ENCODE measurements around the gene FNBP1.
A peak's percentile ranks its signal among the peaks of the same experiment; 100 is the strongest.
"Not testable (repeated sequence)": the region's sequence is repeated elsewhere in the genome, so short reads cannot be mapped to it uniquely, and the experiment has no call there.

FNBP1 gene

DNA sequence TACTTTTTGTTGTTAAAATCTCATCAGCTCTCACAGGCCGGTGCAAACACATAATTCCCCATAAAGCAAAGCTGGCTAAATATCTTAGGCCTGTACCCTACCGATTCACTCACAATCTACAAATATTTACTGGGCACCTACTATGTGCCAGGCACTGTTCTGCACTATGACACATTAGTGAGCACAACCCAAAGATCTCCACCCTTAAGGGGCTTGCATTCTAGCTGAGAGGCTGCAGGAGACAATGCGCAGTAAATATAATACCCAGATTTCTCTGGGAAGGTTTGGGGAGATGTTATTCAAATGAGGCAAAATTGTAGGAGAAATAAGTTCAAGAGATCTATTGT is 53.7 kb downstream of the FNBP1 start:
- DNase-seq, result no peak

DNA sequence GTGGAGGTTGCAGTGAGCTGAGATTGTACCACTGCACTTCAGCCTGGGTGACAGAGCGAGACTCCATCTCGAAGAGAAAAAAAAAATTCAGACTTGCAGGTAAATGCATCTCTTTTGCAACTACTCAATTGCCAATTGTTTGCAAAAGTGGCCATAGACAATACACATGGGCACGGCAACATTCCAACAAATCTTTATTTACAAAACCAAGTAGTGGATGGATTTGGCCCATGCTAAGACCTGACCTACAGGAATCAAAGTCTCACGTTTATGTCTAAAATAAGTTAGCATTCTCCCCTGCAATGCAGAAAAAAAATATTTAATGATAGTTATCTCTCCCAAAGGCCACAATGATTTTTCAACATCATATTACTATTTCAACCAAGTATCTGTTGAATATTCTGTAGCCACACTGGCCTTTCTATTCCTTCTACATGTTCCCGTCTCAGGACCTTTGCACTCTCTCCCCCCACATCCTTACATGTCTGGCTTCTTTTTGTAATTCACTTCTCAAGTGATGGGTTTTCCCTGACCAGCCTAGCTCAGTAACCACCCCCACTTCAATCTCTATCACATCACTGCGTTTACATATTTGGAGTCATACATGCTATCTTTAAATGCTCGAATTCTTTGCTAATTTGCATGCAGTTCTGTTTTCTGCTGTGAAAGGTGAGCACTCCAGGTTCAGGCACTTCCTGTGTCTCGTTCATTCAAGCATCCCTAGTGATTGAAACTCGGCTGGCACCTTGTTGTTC is 54.2 kb downstream of the FNBP1 start:
- DNase-seq, result no peak

DNA sequence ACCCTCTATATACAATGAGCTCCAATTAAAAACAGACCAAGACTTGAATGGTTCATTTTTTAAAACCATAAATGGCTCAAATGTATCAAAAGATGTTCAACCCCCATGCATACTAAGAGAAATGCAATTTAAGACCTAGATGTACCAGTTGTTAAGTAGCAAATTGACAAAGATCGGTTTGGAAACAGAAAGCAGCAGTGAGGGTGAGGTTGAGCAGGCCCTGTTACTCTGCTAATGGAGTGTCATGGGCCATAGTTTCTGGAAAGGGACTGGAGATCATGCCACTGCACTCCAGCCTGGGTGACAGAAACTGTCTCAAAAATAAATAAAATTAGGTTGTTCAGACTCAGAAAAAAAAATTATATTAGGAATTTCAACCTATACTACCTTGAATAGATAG is 55.0 kb downstream of the FNBP1 start:
- no peak for DNase-seq

DNA sequence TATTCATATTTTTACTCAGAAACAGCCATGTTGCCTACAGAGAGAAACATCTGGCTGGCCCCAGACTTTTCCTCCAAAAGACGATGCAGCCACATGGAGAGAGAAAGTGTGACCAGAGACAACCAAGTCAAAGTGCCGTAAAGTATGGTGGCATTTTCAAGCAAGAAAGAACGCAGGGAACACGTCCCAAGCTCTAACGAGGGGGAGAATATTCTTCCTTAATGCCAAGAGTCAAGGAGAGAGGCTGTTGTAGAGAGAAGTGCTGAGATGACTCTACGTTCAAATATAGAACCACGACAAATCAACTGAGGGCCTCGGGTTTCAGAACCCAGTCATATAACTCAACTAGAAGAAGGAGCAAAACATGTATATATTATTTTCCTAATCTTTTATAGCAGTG is 55.9 kb downstream of the FNBP1 start:
- DNase-seq, result peak; percentile 71

DNA sequence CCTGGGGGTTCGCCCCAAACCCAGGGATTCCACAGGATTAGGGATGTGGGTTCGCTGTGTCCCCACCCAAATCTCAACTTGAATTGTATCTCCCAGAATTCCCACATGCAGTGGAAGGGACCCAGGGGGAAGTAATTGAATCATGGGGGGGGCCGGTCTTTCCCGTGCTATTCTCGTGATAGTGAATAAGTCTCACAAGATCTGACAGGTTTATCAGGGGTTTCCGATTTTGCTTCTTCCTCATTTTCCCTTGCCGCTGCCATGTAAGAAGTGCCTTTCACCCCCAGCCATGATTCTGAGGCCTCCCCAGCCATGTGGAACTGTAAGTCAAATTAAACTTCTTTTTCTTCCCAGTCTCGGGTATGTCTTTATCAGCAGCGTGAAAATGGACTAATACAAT is 58.4 kb downstream of the FNBP1 start:
- not testable (repeated sequence) for DNase-seq

DNA sequence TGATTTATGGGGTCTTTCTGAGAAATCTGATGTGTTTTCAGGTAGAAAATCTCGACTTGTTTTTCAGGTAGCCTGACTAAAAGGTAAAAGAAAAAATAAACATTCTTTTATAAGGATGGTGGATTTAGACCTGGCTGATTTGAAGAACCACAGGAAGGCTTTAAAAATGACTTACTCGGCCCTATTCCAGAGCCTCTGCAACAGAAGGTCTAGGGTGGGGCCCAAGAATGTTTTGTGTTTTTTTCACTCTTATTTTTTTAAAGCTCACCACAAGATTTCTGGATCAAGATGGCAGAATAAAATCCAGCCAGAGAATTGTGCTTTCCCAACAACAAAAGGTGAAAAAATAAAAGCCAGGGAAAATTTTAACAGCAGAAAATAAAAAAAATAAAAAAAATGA is 59.1 kb downstream of the FNBP1 start:
- DNase-seq, result no peak

DNA sequence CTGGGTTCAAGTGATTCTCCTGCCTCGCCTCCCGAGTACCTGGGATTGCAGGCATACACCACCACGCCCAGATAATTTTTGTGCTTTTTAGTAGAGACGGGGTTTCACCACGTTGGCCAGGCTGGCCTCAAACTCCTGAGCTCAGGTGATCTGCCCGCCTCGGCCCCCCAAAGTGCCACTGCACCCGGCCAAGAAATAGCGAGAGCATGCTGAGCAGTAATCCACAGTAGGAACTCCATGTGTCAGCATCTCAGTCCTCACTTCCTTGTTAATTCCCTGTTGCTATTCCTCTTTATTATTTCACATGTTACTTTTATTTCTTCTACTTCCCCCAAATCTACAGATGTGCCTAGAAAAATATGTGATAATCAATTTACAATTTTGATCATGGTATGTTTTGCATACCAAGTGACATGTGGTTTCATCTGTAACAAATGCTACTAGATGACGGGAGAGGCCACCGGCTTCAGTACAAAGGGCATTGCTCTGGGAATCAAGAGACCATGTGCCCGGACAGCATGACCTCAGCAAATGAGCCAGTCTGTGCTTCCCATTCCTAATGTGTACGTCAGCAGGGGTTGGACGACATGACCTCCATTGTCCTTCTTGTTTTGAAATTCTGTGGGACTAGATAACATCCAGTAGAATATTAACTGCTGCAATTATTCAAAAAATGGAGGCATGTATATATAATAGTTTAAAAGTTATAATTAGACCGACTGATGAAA is 61.6 kb downstream of the FNBP1 start:
- DNase-seq, result no peak

DNA sequence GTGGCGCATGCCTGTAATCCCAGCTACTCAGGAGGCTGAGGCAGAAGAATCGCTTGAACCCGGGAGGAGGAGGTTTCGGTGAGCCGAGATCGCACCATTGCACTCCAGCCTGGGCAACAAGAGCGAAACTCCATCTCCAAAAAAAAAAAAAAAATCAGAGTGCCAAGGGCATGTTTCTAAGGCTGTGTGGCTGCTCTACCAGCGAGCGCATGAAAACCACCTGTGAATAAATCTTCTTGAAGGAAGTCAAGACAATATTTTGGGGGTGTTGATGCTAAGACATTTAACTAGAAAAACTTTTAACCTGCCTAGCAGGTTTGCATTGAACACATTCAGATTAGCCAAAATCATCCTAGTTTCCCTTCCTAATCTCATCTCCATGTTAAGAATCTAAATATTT is 62.8 kb downstream of the FNBP1 start:
- DNase-seq, result not testable (repeated sequence)

DNA sequence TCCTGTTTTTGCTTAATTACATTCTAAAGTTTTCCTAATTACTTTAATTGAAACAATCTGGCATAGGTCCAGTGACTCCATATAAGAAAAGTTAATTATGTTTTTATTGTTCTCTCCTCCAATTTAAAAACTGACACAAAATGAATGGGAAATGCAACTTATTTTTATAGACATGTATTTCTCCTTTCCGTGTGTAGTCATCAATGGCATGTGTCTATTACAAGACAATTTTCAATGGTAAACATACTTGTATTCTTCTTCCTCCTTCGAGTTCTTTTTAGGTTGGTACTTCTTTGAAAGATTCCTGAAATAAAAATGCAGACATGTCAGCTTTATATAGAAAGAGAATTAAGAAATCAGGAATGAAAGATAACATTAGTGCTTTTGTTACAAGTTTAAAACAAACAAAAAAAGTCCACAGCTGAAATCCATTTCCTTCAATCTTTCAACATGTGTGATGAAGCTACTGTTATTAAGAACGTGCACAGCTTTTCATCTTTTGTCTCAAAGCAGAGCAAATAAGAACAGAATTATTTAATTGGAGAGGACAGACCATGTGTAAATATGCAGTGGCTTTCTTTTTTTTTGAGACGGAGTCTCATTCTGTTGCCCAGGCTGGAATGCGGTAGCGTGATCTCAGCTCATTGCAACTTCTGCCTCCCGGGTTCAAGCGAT is 63.8 kb downstream of the FNBP1 start:
- DNase-seq, result no peak

DNA sequence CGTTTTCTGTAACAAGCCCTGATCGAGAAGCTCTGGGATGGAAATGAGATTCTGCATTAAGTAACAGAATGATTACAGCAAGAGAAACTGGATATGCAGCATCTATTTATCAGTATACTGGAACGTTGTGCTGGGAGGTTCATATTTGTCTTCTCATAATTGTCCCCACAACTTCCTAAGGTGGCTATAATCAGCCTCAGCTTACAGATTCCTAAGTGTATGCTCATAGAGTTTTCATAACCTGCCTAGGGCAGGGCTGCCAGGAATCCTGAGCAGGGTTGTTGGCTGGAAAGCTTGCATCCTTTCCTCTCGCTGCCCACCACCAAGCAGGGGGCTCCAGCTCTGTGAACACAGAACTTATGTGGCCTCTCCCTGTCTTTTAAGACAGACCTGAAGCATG is 70.2 kb downstream of the FNBP1 start:
- DNase-seq, result no peak

DNA sequence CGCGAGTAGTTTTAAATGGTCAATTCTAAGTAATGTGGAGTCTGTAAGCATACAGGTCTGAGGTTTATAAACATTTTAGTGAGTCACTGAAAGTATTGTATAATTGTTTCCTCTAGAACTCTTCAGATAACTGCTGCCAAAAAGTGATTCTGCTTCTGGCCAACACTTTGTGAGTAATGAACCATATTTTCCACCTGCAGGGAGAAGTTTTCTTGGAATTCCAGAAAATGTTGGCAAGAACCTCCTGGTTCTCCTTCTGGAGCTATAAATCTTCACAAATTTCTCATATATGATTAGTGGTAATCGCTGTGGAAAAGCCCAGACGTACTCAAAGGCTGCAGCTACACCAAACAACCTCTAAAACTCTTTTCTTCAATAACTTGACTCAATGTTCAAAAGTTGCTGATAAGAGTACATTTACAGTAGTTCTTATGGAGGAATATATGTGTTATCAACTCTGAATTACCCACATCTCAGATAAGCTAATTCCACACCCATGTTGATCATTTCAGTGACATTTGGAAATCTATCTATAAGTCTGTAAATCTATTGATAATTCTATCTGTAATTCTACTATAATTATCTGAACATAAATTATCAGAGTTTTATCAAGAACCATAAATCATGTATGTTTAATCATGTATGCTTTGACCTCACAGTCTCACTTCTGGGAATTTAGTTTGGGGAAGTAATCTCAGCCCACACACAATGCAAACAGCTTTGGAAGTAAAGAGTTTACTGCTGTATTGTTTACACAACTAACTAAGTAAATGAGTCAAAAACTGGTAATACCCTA is 74.1 kb downstream of the FNBP1 start:
- DNase-seq, result no peak

DNA sequence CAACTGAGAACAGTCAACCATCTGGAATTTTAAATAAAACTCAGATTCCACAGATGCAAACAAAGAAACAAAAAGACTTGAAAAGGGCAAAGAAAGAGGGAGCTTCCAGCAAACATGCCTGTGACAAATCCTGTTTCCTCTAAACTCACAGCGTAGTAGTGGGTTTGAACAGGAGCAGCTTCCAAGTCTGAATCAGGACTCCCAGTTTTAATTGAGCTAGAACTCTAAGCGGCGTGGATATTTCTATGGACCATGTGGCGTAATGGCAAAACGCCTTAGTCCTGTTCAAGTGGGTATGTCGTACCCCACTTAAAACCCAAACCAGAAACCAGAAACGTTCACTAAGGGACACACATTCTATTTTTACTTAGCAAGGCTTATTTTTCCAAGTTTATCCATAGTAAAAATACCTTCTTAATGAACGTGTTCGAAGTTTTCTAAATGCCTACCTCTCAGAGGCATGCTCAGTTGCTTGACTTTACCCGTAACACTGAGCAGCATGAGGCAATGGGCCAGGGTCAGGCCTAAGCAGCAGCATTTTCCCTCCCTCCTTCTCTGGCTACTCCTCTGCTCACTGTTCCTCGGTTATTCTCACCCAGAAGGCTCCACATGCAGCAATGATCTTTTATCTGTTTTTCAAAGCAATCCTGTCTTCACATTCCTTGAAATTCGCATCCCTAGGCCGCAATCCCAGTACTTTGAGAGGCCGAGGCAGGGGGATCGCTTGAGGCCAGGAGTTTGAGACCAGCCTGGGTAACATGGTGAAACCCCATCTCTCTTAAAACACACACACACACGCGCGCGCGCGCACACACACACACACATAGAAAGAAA is 77.9 kb downstream of the FNBP1 start:
- no peak for DNase-seq

DNA sequence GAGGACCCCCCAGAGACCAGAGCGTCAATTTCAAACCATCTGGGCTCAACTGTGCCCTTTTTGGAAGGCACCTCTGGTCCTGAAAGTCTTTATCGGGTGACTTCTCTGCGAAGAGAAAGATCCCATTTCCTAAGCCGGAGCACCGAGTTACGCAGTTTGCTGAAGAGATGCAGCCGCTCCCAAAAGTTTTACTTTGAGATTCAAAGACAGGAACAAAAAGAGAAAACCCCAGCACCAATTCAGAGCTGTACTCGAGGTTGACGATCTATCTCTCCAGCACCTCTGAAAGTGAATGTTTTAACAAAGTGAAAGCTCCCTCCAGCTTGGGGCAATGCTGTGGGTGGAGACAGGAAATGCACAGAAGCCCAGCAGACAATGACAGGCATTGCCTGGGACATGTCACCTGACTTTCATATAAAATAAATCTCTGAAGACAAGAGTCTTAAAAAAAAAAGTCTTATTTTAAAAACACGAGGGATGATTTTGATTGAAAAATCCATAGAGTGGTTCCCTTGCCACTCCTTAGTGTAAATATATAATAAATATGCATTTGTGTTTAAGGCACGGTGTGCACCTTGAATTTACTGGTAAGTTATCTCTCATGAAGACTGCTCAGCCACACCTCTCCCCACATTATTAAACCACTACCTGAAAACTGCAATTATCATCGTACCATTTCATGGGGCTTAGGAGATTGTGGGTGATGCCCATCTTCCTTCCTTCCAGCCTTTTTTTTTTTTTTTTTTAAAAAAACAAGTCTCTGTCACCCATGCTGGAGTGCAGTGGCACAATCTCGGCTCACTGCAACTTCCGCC is 79.9 kb downstream of the FNBP1 start:
- peak; percentile 90 for DNase-seq

DNA sequence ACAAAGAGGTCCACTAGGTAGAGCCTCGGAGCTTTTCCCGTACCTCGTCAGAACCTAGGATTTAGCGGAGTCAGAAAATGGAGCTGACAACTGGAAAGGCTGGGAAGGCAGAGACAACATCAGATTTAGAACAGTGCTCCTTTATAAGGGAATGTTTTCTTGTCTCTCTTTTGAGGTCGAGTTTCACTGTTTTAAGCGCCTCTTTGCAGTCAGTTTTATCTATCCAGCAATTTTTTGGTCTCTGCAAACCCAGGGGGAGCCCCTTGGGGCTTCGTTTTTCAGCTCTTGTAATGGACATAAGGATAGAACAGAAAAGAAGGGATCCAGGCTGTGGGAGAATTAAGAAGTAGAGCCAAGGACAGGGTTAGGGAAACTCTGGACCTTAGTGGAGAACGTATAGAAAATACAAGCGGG is 80.5 kb downstream of the FNBP1 start:
- no peak for DNase-seq

DNA sequence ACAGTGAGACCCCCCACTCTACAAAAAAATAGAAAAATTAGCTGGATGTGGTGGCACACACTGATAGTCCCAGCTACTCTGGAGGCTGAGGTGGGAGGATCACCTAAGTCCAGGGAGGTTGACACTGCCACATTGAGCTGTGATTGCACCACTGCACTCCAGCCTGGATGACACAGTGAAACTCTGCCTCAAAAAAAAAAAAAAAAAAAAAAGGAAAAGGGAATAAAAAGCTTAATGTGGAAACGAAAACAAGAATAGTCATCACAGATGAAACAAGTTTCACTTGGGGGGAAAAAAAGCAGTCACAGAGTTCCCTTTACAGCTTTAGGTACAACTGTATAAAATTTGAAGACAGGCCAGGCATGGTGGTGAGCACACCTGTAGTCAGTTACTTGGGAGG is 84.2 kb downstream of the FNBP1 start:
- DNase-seq, result no peak

DNA sequence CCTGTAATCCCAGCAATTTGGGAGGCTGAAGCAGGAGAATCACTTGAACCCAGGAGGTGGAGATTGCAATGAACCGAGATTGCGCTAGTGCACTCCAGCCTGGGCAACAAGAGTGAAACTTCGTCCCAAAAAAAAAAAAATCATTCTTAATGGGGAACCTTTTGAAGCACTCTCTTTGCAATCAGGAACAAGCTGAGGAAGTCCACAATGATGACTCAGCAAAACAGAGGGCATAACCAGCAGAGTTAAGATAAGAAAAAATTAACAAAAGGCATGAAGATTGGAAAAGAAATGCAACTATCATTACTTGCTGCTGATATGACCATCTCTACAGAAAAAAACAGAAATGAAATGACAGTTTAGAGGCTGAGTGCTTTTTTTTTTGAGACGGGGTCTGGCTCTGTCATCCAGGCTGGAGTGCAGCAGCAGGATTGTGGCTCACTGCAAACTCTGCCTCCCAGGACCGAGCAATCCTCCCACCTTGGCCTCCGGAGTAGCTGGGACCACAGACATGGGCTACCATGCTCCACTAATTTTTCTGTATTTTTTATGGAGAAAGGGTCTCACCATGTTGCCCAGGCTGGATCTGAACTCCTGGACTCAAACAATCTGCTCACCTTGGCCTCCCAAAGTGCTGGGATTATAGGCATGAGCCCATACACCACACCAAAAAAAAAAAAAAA is 88.0 kb downstream of the FNBP1 start:
- DNase-seq, result no peak

DNA sequence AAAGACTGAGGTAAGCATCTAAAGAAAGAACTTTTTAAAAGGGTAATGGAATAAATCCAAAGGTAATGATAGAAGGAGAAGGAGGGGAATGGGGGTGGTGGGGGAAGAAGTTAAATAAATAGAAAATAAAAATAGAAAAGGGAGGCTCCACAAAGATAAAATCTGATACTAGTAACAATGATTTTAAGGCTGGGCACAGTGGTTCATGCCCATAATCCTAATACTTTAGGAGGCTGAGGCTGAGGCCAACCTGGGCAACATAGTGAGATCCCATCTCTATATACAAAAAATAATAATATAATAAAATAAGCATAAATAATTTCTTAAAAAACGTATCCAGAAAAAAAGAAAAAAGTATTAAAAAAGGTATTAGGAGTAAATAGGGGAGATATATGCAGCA is 89.3 kb downstream of the FNBP1 start:
- DNase-seq, result no peak

DNA sequence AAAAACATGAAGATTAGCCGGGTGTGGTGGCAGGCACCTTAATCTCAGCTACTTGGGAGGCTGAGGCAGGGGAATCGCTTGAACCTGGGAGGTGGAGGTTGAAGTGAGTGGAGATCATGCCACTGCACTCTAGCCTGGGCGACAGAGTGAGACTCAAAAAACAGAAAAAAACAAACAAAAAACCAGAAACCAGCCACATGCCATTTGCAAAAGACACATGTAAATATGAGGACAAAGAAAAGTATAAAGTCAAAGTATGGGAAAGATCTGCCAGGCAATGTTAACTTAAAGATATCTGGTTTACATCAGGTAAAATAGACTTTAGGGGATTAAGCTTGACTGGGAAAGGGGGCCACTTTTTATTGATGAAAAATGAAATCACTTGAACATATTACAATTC is 90.7 kb downstream of the FNBP1 start:
- DNase-seq, result no peak

DNA sequence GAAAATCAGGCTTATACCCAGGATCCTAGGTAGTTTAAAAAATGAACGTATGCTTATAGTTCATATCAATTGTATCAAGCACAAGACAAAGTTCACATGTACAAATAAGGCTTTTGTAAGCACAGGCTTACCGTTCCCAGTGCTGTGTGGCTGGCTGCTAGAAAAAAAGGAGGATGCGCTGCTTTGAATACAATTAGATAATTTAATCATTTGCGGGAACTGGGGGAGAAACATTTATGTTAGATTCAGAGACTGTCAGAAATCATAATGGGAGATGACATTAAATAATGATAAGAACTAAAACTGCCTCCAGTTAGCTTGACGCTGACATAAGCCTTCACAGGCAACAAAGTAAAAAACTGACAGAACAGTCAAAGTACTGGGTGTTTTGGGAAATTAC is 93.2 kb downstream of the FNBP1 start:
- DNase-seq, result no peak

DNA sequence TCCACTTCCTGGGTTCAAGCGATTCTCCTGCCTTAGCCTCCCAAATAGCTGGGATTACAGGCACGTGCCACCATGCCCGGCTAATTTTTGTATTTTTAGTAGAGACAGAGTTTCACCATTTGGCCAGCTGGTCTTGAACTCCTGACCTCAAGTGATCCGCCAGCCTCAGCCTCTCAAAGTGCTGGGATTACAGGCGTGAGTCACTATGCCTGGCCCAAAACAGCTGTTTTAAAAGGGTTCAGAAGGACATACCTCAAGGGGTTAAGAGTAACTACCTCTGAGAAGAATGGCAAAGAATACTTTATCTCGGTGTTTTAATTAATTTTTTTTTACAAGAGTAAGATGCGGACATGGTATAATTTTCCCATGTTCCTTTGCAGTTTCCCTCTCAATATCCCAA is 94.4 kb downstream of the FNBP1 start:
- DNase-seq, result not testable (repeated sequence)
